Kidney (tissue), 14 donors: ENCODE data around the gene LIMA1. TPM values are rescaled to one million over a fixed set of nuclear protein-coding genes. Genes with fewer than 3 reads are reported as not detected.
"Not testable (repeated sequence)": the region's sequence is repeated elsewhere in the genome, so short reads cannot be mapped to it uniquely, and the experiment has no call there.

Experiments
- DNase-seq, 5 donors: peaks; one replicate each; pipeline ENCODE4 v3.0.0-alpha.2; 2013 to 2020
- FAIRE-seq: peaks from 2 replicates; lab custom pipeline; 2012; peaks lifted over from hg19 to GRCh38; lab: Jason Lieb, UNC
- H3K27ac ChIP-seq, 2 donors: one replicate each; pipeline ENCODE4 v1.7.0; 2013; ENCODE audit warnings: low read depth in 2 of 2, low read length in 2 of 2, inconsistent platforms in 1 of 2
- H3K27me3 ChIP-seq: one replicate; pipeline ENCODE4 v1.7.1; 2013; ENCODE audit warnings: low read length, inconsistent platforms; ENCODE audit not compliant: control insufficient read depth, insufficient read depth
- H3K36me3 ChIP-seq, 3 donors: one replicate each; pipeline versions ENCODE4 v1.7.0 to v1.7.1; 2013; ENCODE audit warnings: low read length in 3 of 3, control low read depth in 1 of 3, inconsistent platforms in 1 of 3; ENCODE audit not compliant: insufficient read depth in 3 of 3, control insufficient read depth in 2 of 3
- H3K4me1 ChIP-seq, 3 donors: one replicate each; pipeline versions ENCODE4 v1.7.0 to v1.7.1; 2013; ENCODE audit warnings: low read length in 3 of 3, inconsistent platforms in 1 of 3, low read depth in 1 of 3; ENCODE audit not compliant: control insufficient read depth in 2 of 3, insufficient read depth in 2 of 3
- H3K4me3 ChIP-seq, 3 donors: one replicate each; pipeline versions ENCODE4 v1.7.0 to v1.8.1; 2013; ENCODE audit warnings: low read length in 3 of 3, control low read depth in 1 of 3, inconsistent platforms in 1 of 3
- H3K9ac ChIP-seq, 3 donors: one replicate each; pipeline versions ENCODE4 v1.7.0 to v1.7.1; 2013; ENCODE audit warnings: low read length in 3 of 3, control low read depth in 1 of 3, inconsistent platforms in 1 of 3
- H3K9me3 ChIP-seq, 3 donors: one replicate each; pipeline versions ENCODE4 v1.7.0 to v1.7.1; 2013; ENCODE audit warnings: low read length in 3 of 3, control low read depth in 1 of 3, inconsistent platforms in 1 of 3; ENCODE audit not compliant: control insufficient read depth in 2 of 3, insufficient read depth in 1 of 3
- CTCF ChIP-seq: IDR thresholded peaks from 3 replicates; pipeline ENCODE4 v1.5.1; 2012; ENCODE audit warnings: mild to moderate bottlenecking, moderate library complexity, borderline replicate concordance; ENCODE audit not compliant: insufficient read depth; ENCODE audit errors: extremely low read depth
- intact Hi-C: fragments of 100-400 bp; cut with DNase I; formaldehyde crosslinking; loops from one replicate; pipeline ENCODE4 v1.11.1; 2022
- polyA plus RNA-seq: library from polyadenylated mRNA; stranded (reverse); fragments of 350-450 nt; fragmentation: Illumina TruSeq; extraction: RNeasy Lipid Tissue Mini Kit (QIAGEN cat#74804); gene quantifications from one replicate; pipeline ENCODE4 v1.2.3, GENCODE V29; 2014; ENCODE audit warnings: low read depth, low replicate concordance; ENCODE audit not compliant: insufficient read depth
- total RNA-seq: library from RNA; stranded (reverse); fragmentation: NEBNext Ultra II Directional; extraction: Animal tissue kit (Norgen Biotek cat#: 25700); gene quantifications from one replicate; pipeline ENCODE4 v1.2.1, GENCODE V29; 2021
- donor health status: control.
- donor health status: control.
- donor health status: control.
- donor health status: control.
- donor health status: control.
- donor health status: DM: yes; HTN: yes; CAD: no.
- donor health status: Normal renal cell carcinoma (clear cell type).

LIMA1 gene
- total and polyA plus RNA-seq, 2 donors from 2014 or later, result 43.1 to 76.1 TPM

GRCh38 chr12:50314636-50315312 lies 31.5 kb upstream of the LIMA1 start:
- intact Hi-C loops, result no loop called here
- DNase-seq, result peak in 4 of 5 donors; percentile 17 to 85 (median 56)

GRCh38 chr12:50313971-50314370 lies 30.7 kb upstream of the LIMA1 start:
- H3K9me3 ChIP-seq, H3K36me3 ChIP-seq, intact Hi-C loops, FAIRE-seq, H3K4me1 ChIP-seq, H3K4me3 ChIP-seq, H3K27ac ChIP-seq, DNase-seq, H3K27me3 ChIP-seq, H3K9ac ChIP-seq: not testable (repeated sequence)

More at GRCh38 chr12:50314636-50315312, 31.5 kb upstream of the LIMA1 start:
- Histone ChIP-seq H3K27me3 (no peaks in the 10 kb centered on the region), H3K36me3 (no peaks in the 10 kb centered on the region), H3K9me3 (no peaks in the 10 kb centered on the region), H3K4me1 (peaks cover 0 to 5% (median 0%) of the 10 kb centered on the region in 3 donors), H3K27ac (no peak overlapping the region), H3K4me3 (no peak overlapping the region), H3K9ac (no peak overlapping the region)
- peak; percentile 49 for TF ChIP-seq CTCF
- FAIRE-seq, result no peak

- H3K27ac ChIP-seq, result no peak overlapping the region
Measured at GRCh38 chr12:50313256-50313931, 30.1 kb upstream of the LIMA1 start.

GRCh38 chr12:50311858-50312609 lies 28.7 kb upstream of the LIMA1 start:
- H3K36me3 ChIP-seq, H3K9me3 ChIP-seq, H3K27ac ChIP-seq, FAIRE-seq, H3K9ac ChIP-seq, DNase-seq, H3K4me1 ChIP-seq, H3K27me3 ChIP-seq, intact Hi-C loops, H3K4me3 ChIP-seq: not testable (repeated sequence)

More at GRCh38 chr12:50313256-50313931, 30.1 kb upstream of the LIMA1 start:
- no peak for FAIRE-seq
- Histone ChIP-seq H3K36me3 (no peaks in the 10 kb centered on the region), H3K27me3 (no peaks in the 10 kb centered on the region), H3K9me3 (no peaks in the 10 kb centered on the region), H3K4me1 (peaks cover 0 to 5% (median 0%) of the 10 kb centered on the region in 3 donors), H3K4me3 (no peak overlapping the region), H3K9ac (no peak overlapping the region)
- TF ChIP-seq CTCF, result no peak
- DNase-seq, result no peak
- intact Hi-C loops, result no loop called here
